HEK293T (cell line): Measurements from ENCODE around the gene ARMC2.
A peak's percentile ranks its signal among the peaks of the same experiment; 100 is the strongest.

Experiments
- CTCF ChIA-PET: fragments of 350-600 bp; formaldehyde crosslinking; extraction: SDS; loops from one replicate; lab custom pipeline; 2021; ENCODE audit warnings: antibody characterized with exemption, inconsistent platforms; lab: Yijun Ruan, JAX
- POLR2A ChIA-PET: fragments of 350-600 bp; formaldehyde crosslinking; extraction: SDS; loops from one replicate; lab custom pipeline; 2020; ENCODE audit warnings: antibody characterized with exemption, inconsistent platforms; lab: Yijun Ruan, JAX
- DNase-seq: peaks from one replicate; pipeline ENCODE4 v3.0.0; 2012; ENCODE audit warnings: mixed read lengths; ENCODE audit errors: extremely low spot score
- ARNT ChIP-seq: fragments of 450-650 bp; IDR thresholded peaks from 2 replicates; pipeline ENCODE4 v1.6.1; 2017; ENCODE audit warnings: mild to moderate bottlenecking
- BHLHE40 ChIP-seq: fragments of 450-650 bp; IDR thresholded peaks from 2 replicates; pipeline ENCODE4 v1.6.1; 2016; ENCODE audit warnings: mild to moderate bottlenecking, moderate library complexity, borderline replicate concordance
- CTBP1 ChIP-seq: fragments of 450-650 bp; IDR thresholded peaks from 2 replicates; pipeline ENCODE4 v1.6.1; 2016; ENCODE audit warnings: borderline replicate concordance
- ELF4 ChIP-seq: fragments of 450-650 bp; IDR thresholded peaks from 2 replicates; pipeline ENCODE4 v1.6.1; 2017; ENCODE audit warnings: antibody characterized with exemption
- FOXA1 ChIP-seq: fragments of 450-650 bp; IDR thresholded peaks from 2 replicates; pipeline ENCODE4 v1.6.1; 2016; ENCODE audit warnings: mild to moderate bottlenecking
- FOXK2 ChIP-seq: fragments of 450-650 bp; IDR thresholded peaks from 2 replicates; pipeline ENCODE4 v1.6.1; 2016; ENCODE audit warnings: mild to moderate bottlenecking
- FOXM1 ChIP-seq: fragments of 450-650 bp; IDR thresholded peaks from 2 replicates; pipeline ENCODE4 v1.6.1; 2017; ENCODE audit warnings: mild to moderate bottlenecking, borderline replicate concordance
- HDGF ChIP-seq: fragments of 450-650 bp; IDR thresholded peaks from 2 replicates; pipeline ENCODE4 v1.6.1; 2017; ENCODE audit warnings: antibody characterized with exemption, borderline replicate concordance
- L3MBTL2 ChIP-seq: fragments of 450-650 bp; conservative IDR thresholded peaks from 2 replicates; pipeline ENCODE4 v1.6.1; 2016; ENCODE audit warnings: mild to moderate bottlenecking
- LEF1 ChIP-seq: fragments of 450-650 bp; IDR thresholded peaks from 2 replicates; pipeline ENCODE4 v1.6.1; 2017; ENCODE audit warnings: mild to moderate bottlenecking, borderline replicate concordance
- NFRKB ChIP-seq: fragments of 450-650 bp; IDR thresholded peaks from 2 replicates; pipeline ENCODE4 v1.6.1; 2016; ENCODE audit warnings: mild to moderate bottlenecking, moderate library complexity
- SP1 ChIP-seq: fragments of 450-650 bp; IDR thresholded peaks from 2 replicates; pipeline ENCODE4 v1.6.1; 2017
- SUZ12 ChIP-seq: fragments of 450-650 bp; IDR thresholded peaks from 2 replicates; pipeline ENCODE4 v1.6.1; 2016; ENCODE audit warnings: mild to moderate bottlenecking
- TARDBP ChIP-seq: fragments of 450-650 bp; IDR thresholded peaks from 2 replicates; pipeline ENCODE4 v1.6.1; 2016
- ZNF384 ChIP-seq: fragments of 450-650 bp; IDR thresholded peaks from 2 replicates; pipeline ENCODE4 v1.6.1; 2016
- TF ChIP-seq, protein P1 (sequence below): fragments of 450-650 bp; IDR thresholded peaks from 2 replicates; pipeline ENCODE4 v1.6.1; 2016

The ARMC2 gene

DNA sequence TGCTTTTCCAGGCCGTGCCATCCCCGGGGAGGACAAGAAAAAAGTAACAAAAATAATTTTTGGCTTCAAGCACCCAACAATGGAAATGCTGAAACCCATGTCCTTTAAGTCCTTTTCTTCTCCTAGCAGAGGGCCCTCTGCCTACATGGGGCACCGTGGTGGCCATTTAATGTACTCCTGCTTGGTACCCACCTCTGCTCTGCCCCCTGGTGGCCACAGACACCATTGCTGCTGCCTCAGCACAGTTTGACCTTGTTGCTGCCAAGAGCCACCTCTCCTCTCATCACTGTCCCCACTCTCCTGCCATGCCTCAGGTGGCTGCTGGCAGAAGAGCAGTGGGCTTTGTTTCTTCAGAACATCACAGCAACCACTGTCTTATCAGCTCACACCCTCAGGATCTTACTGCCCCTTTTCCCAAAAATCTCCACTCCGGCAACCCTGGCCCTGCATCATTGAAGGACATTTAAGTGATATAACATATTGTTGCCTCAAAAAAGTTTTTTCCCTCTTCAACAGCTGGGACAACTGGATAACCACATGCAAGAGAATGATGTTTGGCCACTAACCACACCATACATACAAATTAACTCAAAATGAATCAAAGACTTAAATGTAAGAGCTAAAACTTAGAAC, 12.9 kb upstream of the ARMC2 start:
- peak; percentile 83 for DNase-seq
- TF ChIP-seq ELF4 (no peak), SP1 (no peak), FOXK2 (no peak)
- POLR2A ChIA-PET: interaction anchor here (1.1 kb wide), 1 partner anchor 157 kb away, joined by 3 read pairs; no protein-coding TSS in a partner anchor
- CTCF ChIA-PET: interaction anchor here (0.7 to 1.6 kb wide), 4 partner anchors 50 to 293 kb away, joined by 3 to 11 read pairs (median 3); no protein-coding TSS in a partner anchor

DNA sequence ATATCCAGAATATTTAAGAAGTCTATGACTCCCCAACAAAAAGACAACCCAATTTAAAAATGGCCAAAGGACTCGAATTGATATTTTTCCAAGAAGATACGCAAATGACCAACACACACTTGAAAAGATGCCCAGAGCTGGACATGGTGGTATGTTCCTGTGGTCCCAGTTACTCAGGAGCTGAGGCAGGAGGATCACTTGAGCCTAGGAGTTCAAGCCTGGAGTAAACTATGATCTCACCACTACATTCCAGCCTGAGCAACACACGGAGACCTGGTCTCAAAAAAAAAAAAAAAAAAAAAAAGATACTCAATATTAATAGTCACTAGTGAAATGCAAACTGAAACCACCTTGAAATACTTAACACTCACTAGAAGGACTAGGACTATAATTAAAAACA, 12.2 kb upstream of the ARMC2 start:
- CTCF ChIA-PET: interaction anchor here (0.7 to 1.6 kb wide), 4 partner anchors 51 to 294 kb away, joined by 3 to 11 read pairs (median 3); no protein-coding TSS in a partner anchor
- TF ChIP-seq SP1: no peak
- no peak for TF ChIP-seq HDGF
- TF ChIP-seq FOXA1: no peak
- POLR2A ChIA-PET: interaction anchor here (1.1 kb wide), 1 partner anchor 158 kb away, joined by 3 read pairs; no protein-coding TSS in a partner anchor
- no peak for DNase-seq

DNA sequence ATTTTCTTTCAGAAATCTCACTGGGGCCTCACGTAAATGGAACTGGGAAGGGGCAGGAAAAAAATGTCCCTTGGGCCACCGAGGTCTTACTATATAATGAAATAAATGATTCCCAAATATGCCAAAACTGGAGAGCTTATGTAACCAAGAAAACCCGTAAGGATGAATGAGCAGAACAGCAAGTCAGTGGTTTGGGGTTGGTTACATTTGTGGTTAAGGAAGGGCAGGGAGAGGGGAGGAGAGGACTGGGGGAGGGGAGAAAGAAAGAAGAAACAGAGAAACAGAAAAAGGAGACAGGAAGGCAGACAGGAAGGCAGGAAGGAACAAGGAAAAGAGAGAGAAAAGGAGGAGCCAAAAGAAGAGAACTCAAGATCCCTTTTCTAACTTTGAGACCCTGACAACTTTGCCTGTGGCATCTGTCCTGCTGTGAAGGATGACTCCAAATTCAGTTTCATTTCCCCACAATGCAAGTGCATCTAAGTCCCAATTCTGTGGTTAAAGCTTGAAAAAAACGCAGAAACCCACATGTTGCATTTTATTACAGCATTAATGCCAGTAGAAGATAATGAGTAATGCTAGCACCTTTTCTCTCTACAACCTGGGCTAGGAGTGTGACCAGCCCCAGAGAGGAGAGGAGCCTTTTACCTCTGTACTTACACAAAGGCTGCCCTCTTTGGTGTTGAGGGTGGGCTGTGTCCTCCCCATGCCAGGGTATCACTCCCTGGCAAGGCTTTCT, 10.8 kb upstream of the ARMC2 start:
- DNase-seq: no peak
- ChIA-PET CTCF (interaction anchor here (0.6 to 1.9 kb wide), 8 partner anchors 8 to 296 kb away, joined by 3 to 12 read pairs (median 4); no protein-coding TSS in a partner anchor), POLR2A (no interaction called here)
- TF ChIP-seq BHLHE40: no peak
- no peak for TF ChIP-seq L3MBTL2
- no peak for TF ChIP-seq SP1
- TF ChIP-seq ZNF384: no peak
- TF ChIP-seq FOXM1: no peak
- no peak for TF ChIP-seq ARNT
- TF ChIP-seq SUZ12: no peak
- TF ChIP-seq LEF1: no peak
- TF ChIP-seq, protein P1, sequence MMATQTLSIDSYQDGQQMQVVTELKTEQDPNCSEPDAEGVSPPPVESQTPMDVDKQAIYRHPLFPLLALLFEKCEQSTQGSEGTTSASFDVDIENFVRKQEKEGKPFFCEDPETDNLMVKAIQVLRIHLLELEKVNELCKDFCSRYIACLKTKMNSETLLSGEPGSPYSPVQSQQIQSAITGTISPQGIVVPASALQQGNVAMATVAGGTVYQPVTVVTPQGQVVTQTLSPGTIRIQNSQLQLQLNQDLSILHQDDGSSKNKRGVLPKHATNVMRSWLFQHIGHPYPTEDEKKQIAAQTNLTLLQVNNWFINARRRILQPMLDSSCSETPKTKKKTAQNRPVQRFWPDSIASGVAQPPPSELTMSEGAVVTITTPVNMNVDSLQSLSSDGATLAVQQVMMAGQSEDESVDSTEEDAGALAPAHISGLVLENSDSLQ: no peak
- TF ChIP-seq FOXA1: no peak
- no peak for TF ChIP-seq FOXK2
- no peak for TF ChIP-seq TARDBP
- no peak for TF ChIP-seq ELF4
- no peak for TF ChIP-seq NFRKB

DNA sequence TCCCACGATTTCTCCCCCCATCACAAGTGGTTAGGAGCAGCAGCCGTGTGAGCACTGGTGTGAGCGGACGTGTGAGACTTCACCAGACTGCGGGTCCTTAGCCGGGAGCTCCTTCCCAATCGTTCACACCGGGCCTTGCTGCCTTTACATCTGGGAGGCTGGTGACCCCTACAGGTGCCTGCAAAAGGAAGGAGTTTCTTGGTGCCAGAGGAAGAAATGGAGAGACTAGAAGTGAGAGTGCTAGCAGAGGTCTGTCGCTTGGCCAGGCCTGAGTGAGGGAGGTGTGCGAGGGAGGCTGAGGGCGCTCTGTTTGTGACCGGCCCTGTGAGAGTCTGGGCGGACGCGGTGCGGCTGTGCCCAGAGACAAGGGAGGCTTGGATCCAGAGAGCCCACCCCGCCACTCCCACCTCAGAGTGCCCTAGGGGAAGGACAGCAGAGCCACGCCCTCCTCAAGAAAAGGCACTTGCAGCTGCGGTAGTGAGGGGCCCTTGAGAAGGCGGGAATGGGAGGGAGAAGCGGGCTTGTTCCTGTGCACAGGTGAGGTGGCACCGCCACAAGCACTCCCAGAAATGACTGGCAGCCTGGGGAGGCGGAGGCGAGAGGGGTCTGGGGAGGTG, 10.0 kb upstream of the ARMC2 start:
- ChIA-PET CTCF (interaction anchor here (0.6 to 1.9 kb wide), 7 partner anchors 8 to 296 kb away, joined by 3 to 12 read pairs (median 4); no protein-coding TSS in a partner anchor), POLR2A (interaction anchor here (1.7 kb wide), 1 partner anchor 10 kb away, joined by 5 read pairs; the partner anchor contains the start of gene ARMC2)
- TF ChIP-seq ARNT (no peak), LEF1 (no peak), TARDBP (no peak), FOXK2 (no peak), BHLHE40 (no peak)
- DNase-seq: no peak

GRCh38 chr6:108839083-108839642, 9.1 kb upstream of the ARMC2 start:
- POLR2A ChIA-PET: interaction anchor here (0.6 to 1.7 kb wide), 2 partner anchors 9 to 62 kb away, joined by 3 to 5 read pairs; partner anchors contain the start of gene ARMC2
- TF ChIP-seq, protein P1: no peak
- TF ChIP-seq FOXK2 (no peak), ELF4 (no peak), ARNT (no peak), BHLHE40 (no peak), ZNF384 (no peak), FOXM1 (no peak), FOXA1 (no peak), CTBP1 (no peak), LEF1 (no peak), SP1 (no peak)

GRCh38 chr6:108840919-108841318, 7.3 kb upstream of the ARMC2 start:
- DNase-seq: no peak
- TF ChIP-seq FOXM1: no peak
- TF ChIP-seq FOXK2: no peak
- TF ChIP-seq, protein P1: no peak
- no peak for TF ChIP-seq CTBP1
- TF ChIP-seq SUZ12: no peak
- TF ChIP-seq L3MBTL2: no peak
- TF ChIP-seq LEF1: no peak
- no peak for TF ChIP-seq BHLHE40
- TF ChIP-seq NFRKB: no peak
- TF ChIP-seq SP1: no peak
- no peak for TF ChIP-seq HDGF
- no peak for TF ChIP-seq TARDBP
- TF ChIP-seq FOXA1: no peak
- TF ChIP-seq ARNT: no peak
- no peak for TF ChIP-seq ZNF384
- no peak for TF ChIP-seq ELF4
- ChIA-PET CTCF (no interaction called here), POLR2A (no interaction called here)

More at GRCh38 chr6:108839083-108839642, 9.1 kb upstream of the ARMC2 start:
- no peak for DNase-seq
- CTCF ChIA-PET: interaction anchor here (1.1 to 1.9 kb wide), 4 partner anchors 9 to 297 kb away, joined by 3 to 12 read pairs (median 4); partner anchors contain the start of gene ARMC2
